ENCODE data around the gene PPP1R10.

PPP1R10 gene

DNA sequence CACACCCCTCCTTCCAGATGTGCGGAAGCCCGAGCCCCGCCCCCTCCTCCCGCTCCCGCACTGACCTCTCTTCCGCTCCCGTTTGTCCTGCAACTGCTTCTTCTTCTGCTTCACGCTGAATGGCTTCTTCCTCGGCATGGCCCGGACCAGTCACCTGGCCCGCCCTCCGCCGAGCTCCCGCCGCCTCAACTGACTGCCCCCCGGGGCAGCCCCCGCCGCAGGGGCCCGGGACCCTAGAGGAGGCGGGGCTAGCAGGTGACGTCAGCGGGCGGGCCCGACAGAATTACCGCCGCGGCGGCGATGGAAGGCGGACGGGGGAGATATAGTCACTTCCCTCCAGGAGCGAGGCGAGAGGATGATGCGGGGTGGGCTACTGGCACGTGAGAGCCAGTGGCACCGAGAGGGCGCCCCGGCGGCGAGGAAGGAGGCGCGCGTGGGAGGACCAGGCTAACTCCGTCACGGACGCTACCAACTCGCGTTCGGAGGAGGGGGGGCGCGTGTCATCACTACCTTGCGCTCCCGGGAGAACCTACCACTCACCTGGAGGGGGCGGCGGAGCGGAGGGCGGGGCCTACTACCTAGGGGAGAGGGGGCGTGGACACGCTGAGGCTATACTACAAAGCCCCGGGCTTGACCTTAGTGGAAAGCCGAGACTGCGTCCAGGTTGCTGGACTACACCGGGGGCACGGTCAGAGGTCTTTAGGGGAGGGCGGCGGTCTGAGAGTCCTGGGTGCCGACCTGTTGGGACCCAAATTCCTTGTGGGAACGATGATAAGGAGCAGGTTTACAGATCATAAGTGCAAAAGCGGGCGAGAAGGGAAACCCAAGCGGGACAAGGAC is 60.8 kb downstream of the PPP1R10 start, which contains the start of gene GNL1:
Gene GNL1 (minus strand): TSS at position 424 of the 840 bp plus-strand sequence. CDS start 286 bp downstream, at position 138.
- peak; percentile 99 for DNase-seq (ENCODE audit: low read depth)

- DNase-seq (ENCODE audit: low read depth), result no peak
Observed at GRCh38 chr6:30555816-30556065, 61.3 kb downstream of the PPP1R10 start.

GRCh38 chr6:30554962-30555815 is 61.9 kb downstream of the PPP1R10 start:
- no peak for DNase-seq (ENCODE audit: low read depth)

DNA sequence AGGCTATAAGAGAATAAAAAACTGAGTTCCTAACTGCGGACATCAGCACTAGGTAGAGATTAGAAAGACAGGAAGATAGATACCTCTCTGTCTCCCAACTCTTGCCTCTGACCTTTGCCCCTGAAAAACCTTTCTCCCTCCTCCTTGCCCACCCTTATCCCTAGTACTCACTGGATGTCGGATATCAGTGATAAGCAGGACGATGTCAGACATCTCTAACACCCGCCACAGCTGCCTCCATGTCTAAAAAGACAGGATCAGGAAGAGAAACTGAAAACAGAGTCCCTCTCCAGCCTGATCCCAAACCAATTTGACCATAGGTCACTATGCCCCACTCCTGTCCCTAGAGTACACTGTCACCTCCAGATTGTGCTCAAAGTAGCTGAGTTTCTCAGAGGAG is 62.6 kb downstream of the PPP1R10 start:
- DNase-seq (ENCODE audit: low read depth), result no peak
